Panc1 (cell line): ENCODE results near the gene NFKB1. TPM values are rescaled to one million over a fixed set of nuclear protein-coding genes. Genes with fewer than 3 reads are reported as not detected.

Source experiments
- ATAC-seq: fragments of 200-7000 bp; cut with Tn5 transposase; 2 replicates; pipeline ENCODE4 v1.9.1; 2020; ENCODE audit warnings: mild to moderate bottlenecking, moderate library complexity
- BruUV-seq: library from RNA; stranded (reverse); fragments of 400-500 nt; replicated peaks from 2 replicates; lab custom pipeline; 2021; lab: Mats Ljungman, UMichigan
- CTCF ChIA-PET: fragments of 300-600 bp; sonication (Branson Sonifier 250); formaldehyde crosslinking; loops from one replicate; lab custom pipeline; 2022; ENCODE audit warnings: antibody characterized with exemption; lab: Charles Lee
- POLR2A ChIA-PET: fragments of 300-600 bp; sonication (Branson Sonifier 250); formaldehyde crosslinking; loops from one replicate; lab custom pipeline; 2022; ENCODE audit warnings: antibody characterized with exemption; lab: Charles Lee
- DNase-seq: peaks from one replicate; pipeline ENCODE4 v3.0.0-alpha.2; 2010; ENCODE audit warnings: low read depth, low spot score
- H3K27ac ChIP-seq: 2 replicates; pipeline ENCODE4 v1.5.1; 2011; ENCODE audit warnings: mild to moderate bottlenecking, low read length, inconsistent platforms
- H3K27me3 ChIP-seq: fragments of 200-500 bp; sonication (Bioruptor generic); 2 replicates; pipeline ENCODE4 v1.6.0; 2014; ENCODE audit warnings: low read length, inconsistent platforms; ENCODE audit not compliant: control insufficient read depth, insufficient read depth
- H3K36me3 ChIP-seq: fragments of 200-500 bp; sonication (Bioruptor generic); 2 replicates; pipeline ENCODE4 v1.5.1; 2014; ENCODE audit warnings: inconsistent platforms, mild to moderate bottlenecking, low read length, moderate library complexity; ENCODE audit not compliant: control insufficient read depth, insufficient read depth
- H3K4me1 ChIP-seq: 2 replicates; pipeline ENCODE4 v1.5.1; 2011; ENCODE audit warnings: inconsistent platforms, mild to moderate bottlenecking, low read length, moderate library complexity; ENCODE audit not compliant: control insufficient read depth, insufficient read depth
- H3K4me3 ChIP-seq, 2 experiments: 2 replicates each; pipeline ENCODE4 v1.5.1; 2011 to 2012; ENCODE audit warnings: low read depth in 2 of 2, low read length in 2 of 2, mild to moderate bottlenecking in 2 of 2, inconsistent platforms in 1 of 2, moderate library complexity in 1 of 2
- H3K9me3 ChIP-seq: fragments of 200-500 bp; sonication (Bioruptor generic); 2 replicates; pipeline ENCODE4 v1.5.1; 2014; ENCODE audit warnings: low read depth, mild to moderate bottlenecking, inconsistent platforms, low read length, moderate library complexity; ENCODE audit not compliant: control insufficient read depth, insufficient read depth
- CTCF ChIP-seq: fragments of 450-650 bp; IDR thresholded peaks from 2 replicates; pipeline ENCODE4 v1.5.1; 2017; ENCODE audit warnings: mild to moderate bottlenecking
- POLR2AphosphoS5 ChIP-seq: IDR thresholded peaks from 2 replicates; pipeline ENCODE4 v1.6.1; 2012; ENCODE audit warnings: mild to moderate bottlenecking, low read depth, low read length, moderate library complexity
- REST ChIP-seq, 2 experiments: IDR thresholded peaks; 2 replicates each; pipeline ENCODE4 v1.6.1; 2011 to 2012; ENCODE audit warnings: low read depth in 2 of 2, control low read depth in 1 of 2, low read length in 1 of 2, mild to moderate bottlenecking in 1 of 2, moderate library complexity in 1 of 2; ENCODE audit not compliant: insufficient read depth in 1 of 2
- SIN3A ChIP-seq: IDR thresholded peaks from 2 replicates; pipeline ENCODE4 v1.6.1; 2012; ENCODE audit warnings: low read depth, mild to moderate bottlenecking, low read length, moderate library complexity, borderline replicate concordance; ENCODE audit not compliant: insufficient read depth
- TCF7L2 ChIP-seq: IDR thresholded peaks from 2 replicates; pipeline ENCODE4 v1.6.1; 2011; ENCODE audit warnings: mild to moderate bottlenecking, low read depth, low read length, inconsistent platforms
- in situ Hi-C: cut with HindIII; loops from 2 replicates; pipeline ENCODE4 v1.10.0; 2016; ENCODE audit warnings: low sequenced_read_pairs, low pct_unique_long_range_greater_than_20kb
- intact Hi-C: fragments of 100-400 bp; cut with micrococcal nuclease; formaldehyde crosslinking; loops from one replicate; pipeline ENCODE4 v1.10.0; 2022; ENCODE audit not compliant: unreplicated experiment
- total RNA-seq: library from RNA; stranded (reverse); gene quantifications from one replicate; pipeline ENCODE4 v1.2.1, GENCODE V29; 2021; ENCODE audit not compliant: unreplicated experiment

NFKB1 gene
- total RNA-seq, 1 experiment from 2014 or later, result 29.0 TPM

GRCh38 chr4:102599455-102599854 is 98.3 kb downstream of the NFKB1 start:
- CTCF ChIA-PET, result no interaction called here

GRCh38 chr4:102599886-102600285 is 98.7 kb downstream of the NFKB1 start:
- Histone ChIP-seq H3K27ac (no peak overlapping the region), H3K36me3 (peaks cover 8% of the 10 kb centered on the region; the same call in 1 of the 2 replicates), H3K9me3 (no peaks in the 10 kb centered on the region), H3K4me1 (no peaks in the 10 kb centered on the region), H3K27me3 (no peaks in the 10 kb centered on the region), H3K4me3 (no peak overlapping the region)
- ChIA-PET CTCF (no interaction called here), POLR2A (no interaction called here)
- BruUV-seq, result no TSS peak
- in situ Hi-C loops (no loop called here), intact Hi-C loops (no loop called here)
- ATAC-seq, result no peak
- TF ChIP-seq REST (IDR thresholded peaks at IDR 0.05; ENCODE audit: insufficient read depth in 1 of 2, low read depth in 2 of 2, low read length in 1 of 2) (no peak), SIN3A (no peak), TCF7L2 (no peak), POLR2AphosphoS5 (no peak), CTCF (no peak)
- no peak for DNase-seq

More at GRCh38 chr4:102599455-102599854, 98.3 kb downstream of the NFKB1 start:
- BruUV-seq, result no TSS peak
- Histone ChIP-seq H3K4me3 (no peak overlapping the region), H3K9me3 (no peaks in the 10 kb centered on the region), H3K27ac (no peak overlapping the region), H3K36me3 (peaks cover 8% of the 10 kb centered on the region; the same call in 1 of the 2 replicates), H3K27me3 (no peaks in the 10 kb centered on the region), H3K4me1 (no peaks in the 10 kb centered on the region)
- POLR2A ChIA-PET, result no interaction called here
- TF ChIP-seq CTCF, result no peak
- TF ChIP-seq TCF7L2, result no peak
- TF ChIP-seq SIN3A, result no peak
- no peak for TF ChIP-seq POLR2AphosphoS5
- TF ChIP-seq REST (IDR thresholded peaks at IDR 0.05; ENCODE audit: insufficient read depth in 1 of 2, low read depth in 2 of 2, low read length in 1 of 2), result no peak
- in situ Hi-C loops, result no loop called here
- DNase-seq, result no peak
- no peak for ATAC-seq
- intact Hi-C loops, result no loop called here
